Stomach (tissue), 9 donors: ENCODE data around the gene ARHGAP35. TPM values are rescaled to one million over a fixed set of nuclear protein-coding genes. Genes with fewer than 3 reads are reported as not detected.
A peak's percentile ranks its signal among the peaks of the same experiment; 100 is the strongest.

Experiments
- DNase-seq, 2 donors: peaks; one replicate each; pipeline versions ENCODE4 v3.0.0 to v3.0.0-alpha.2; 2013 to 2019
- H3K27ac ChIP-seq, 5 donors: fragments of 200-600 bp in 4 of 5; sonication (generic) in 4 of 5; one replicate each; pipeline ENCODE4 v1.5.1; 2013 to 2019; ENCODE audit warnings: mild to moderate bottlenecking in 1 of 5, moderate library complexity in 1 of 5
- H3K27me3 ChIP-seq, 3 donors: fragments of 200-600 bp; sonication (generic); one replicate each; pipeline ENCODE4 v1.5.1; 2017 to 2019; ENCODE audit warnings: mixed run types in 1 of 3
- H3K36me3 ChIP-seq, 4 donors: fragments of 200-600 bp; sonication (generic); 1 replicate in 3 of 4; 2 replicates in 1 of 4; pipeline ENCODE4 v1.5.1; 2016 to 2019
- H3K4me1 ChIP-seq, 4 donors: fragments of 200-600 bp; sonication (generic); one replicate each; pipeline ENCODE4 v1.5.1; 2016 to 2019
- H3K4me3 ChIP-seq, 4 donors: fragments of 200-600 bp; sonication (generic) in 3 of 4; one replicate each; pipeline ENCODE4 v1.5.1; 2016 to 2019; ENCODE audit warnings: mild to moderate bottlenecking in 1 of 4
- H3K9me3 ChIP-seq, 4 donors: fragments of 200-600 bp; sonication (generic); one replicate each; pipeline ENCODE4 v1.5.1; 2016 to 2019
- EP300 ChIP-seq: sonication (generic); formaldehyde crosslinking; IDR thresholded peaks from one replicate; pipeline ENCODE4 v1.6.1; 2017; ENCODE audit warnings: antibody characterized with exemption
- POLR2A ChIP-seq, 4 donors: fragments of 450-650 bp; IDR thresholded peaks; one replicate each; pipeline ENCODE4 v1.6.1; 2016; ENCODE audit warnings: antibody characterized with exemption in 4 of 4, control low read depth in 2 of 4, mild to moderate bottlenecking in 1 of 4, moderate library complexity in 1 of 4
- POLR2AphosphoS5 ChIP-seq, 3 donors: sonication (generic); formaldehyde crosslinking; IDR thresholded peaks; one replicate each; pipeline ENCODE4 v1.6.1; 2016; ENCODE audit warnings: antibody characterized with exemption in 3 of 3
- WGBS, 5 donors: extraction: QIAGEN DNeasy Blood & Tissue Kit in 3 of 5; methylation state at CpG; one replicate each; pipeline versions ENCODE4 v1.1.5 to v1.1.7; 2013 to 2018; 5-methylcytosine and 5-hydroxymethylcytosine counted together
- intact Hi-C: fragments of 100-400 bp; cut with DNase I; formaldehyde crosslinking; loops from one replicate; pipeline ENCODE4 v1.15.1; 2023; ENCODE audit warnings: low total_unique reads
- polyA plus RNA-seq, 3 donors: library from polyadenylated mRNA; stranded (reverse); fragments of 200-250 nt; gene quantifications; one replicate each; pipeline ENCODE4 v1.2.3, GENCODE V29; 2013
- total RNA-seq, 5 donors: library from RNA; depleted of rRNA; stranded (reverse); fragments of >200 nt; gene quantifications; one replicate each; pipeline versions ENCODE4 v1.1.0 to v1.2.3, GENCODE V29; 2014 to 2016
- TF ChIP-seq, protein P1 (sequence below), 7 experiments: fragments of 450-650 bp in 4 of 7; fragments of 200-600 bp in 3 of 7; sonication (generic) in 3 of 7; IDR thresholded peaks; one replicate each; pipeline ENCODE4 v1.5.1; 2016 to 2019; ENCODE audit warnings: antibody characterized with exemption in 7 of 7, control low read depth in 2 of 7, mild to moderate bottlenecking in 1 of 7
- donor health status: healthy with polysubstance abuse.
- donor health status: Bipolar disorder and iron deficiency.
- donor health status: healthy.

Gene ARHGAP35
- total and polyA plus RNA-seq, 8 donors: 5.6 to 200 (median 19.7) TPM

DNA sequence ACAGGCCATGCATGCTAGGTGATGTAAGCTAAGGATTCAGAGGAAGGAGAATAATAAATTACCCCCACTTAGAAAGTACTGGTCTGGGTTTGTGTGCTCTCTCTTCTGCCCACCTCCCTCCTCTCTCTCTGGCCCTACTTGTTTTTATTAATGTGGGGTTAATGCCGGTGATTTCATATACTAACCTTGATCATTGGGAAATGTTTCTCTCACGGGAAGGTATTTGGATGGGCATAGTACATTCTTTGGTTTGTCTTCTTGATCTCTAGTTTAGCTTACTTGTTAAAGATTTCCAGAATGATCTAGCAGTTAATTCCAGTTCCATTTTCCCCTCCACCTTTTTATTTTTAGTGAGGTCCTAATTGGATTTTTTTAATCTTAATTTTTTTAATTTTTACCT, 24.6 kb downstream of the ARHGAP35 start:
- Histone ChIP-seq H3K4me1 (peaks cover 0 to 32% (median 5%) of the 10 kb centered on the region in 4 donors), H3K9me3 (no peaks in the 10 kb centered on the region), H3K27ac (no peak overlapping the region), H3K4me3 (no peak overlapping the region), H3K27me3 (no peaks in the 10 kb centered on the region), H3K36me3 (no peaks in the 10 kb centered on the region)
- 74 to 90% (median 89%) methylated on average over 2 of the region's 2 CpGs for WGBS, 5 donors
- intact Hi-C loops: no loop called here
- TF ChIP-seq POLR2AphosphoS5 (IDR thresholded peaks at IDR 0.05) (no peak), POLR2A (IDR thresholded peaks at IDR 0.05) (no peak), EP300 (no peak)
- TF ChIP-seq, protein P1, sequence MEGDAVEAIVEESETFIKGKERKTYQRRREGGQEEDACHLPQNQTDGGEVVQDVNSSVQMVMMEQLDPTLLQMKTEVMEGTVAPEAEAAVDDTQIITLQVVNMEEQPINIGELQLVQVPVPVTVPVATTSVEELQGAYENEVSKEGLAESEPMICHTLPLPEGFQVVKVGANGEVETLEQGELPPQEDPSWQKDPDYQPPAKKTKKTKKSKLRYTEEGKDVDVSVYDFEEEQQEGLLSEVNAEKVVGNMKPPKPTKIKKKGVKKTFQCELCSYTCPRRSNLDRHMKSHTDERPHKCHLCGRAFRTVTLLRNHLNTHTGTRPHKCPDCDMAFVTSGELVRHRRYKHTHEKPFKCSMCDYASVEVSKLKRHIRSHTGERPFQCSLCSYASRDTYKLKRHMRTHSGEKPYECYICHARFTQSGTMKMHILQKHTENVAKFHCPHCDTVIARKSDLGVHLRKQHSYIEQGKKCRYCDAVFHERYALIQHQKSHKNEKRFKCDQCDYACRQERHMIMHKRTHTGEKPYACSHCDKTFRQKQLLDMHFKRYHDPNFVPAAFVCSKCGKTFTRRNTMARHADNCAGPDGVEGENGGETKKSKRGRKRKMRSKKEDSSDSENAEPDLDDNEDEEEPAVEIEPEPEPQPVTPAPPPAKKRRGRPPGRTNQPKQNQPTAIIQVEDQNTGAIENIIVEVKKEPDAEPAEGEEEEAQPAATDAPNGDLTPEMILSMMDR (IDR thresholded peaks at IDR 0.05): no peak
- DNase-seq: no peak

DNA sequence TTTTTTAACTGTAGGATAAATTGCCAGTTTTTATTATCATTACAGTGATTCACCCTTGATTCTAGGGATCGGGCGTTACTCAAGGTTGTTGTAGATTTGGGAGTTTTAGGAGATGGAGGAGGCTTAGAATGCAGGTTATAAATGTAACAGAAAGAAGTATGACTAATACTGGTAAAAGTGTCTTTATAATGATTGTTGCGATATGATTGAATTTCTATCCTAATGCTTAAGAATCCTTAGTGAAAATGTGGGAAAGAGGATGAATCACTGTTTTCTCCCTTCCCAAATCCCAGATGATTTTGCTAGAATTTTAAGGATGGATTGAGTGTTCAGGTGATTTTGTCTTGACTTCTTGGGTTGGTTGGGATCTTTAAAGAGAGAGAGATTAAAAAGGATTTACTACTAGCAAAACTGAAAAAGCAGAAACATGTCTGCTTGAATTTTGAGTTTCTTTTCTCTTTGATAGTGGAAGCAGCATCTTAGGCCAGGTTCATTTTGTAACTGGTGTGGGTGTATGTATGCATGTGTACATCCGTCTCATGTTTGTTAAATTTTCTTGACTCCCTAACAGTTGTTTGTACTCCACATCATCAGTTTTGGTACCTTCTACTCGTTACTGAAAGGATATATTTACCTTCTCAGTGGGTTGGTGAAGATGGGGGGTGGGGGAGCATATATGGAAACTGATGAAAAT, 25.9 kb downstream of the ARHGAP35 start:
- H3K27me3 ChIP-seq: no peaks in the 10 kb centered on the region
- no peak overlapping the region for H3K27ac ChIP-seq
- 81 to 93% (median 84%) methylated on average over 5 of the region's 5 CpGs for WGBS, 5 donors
- peaks cover 0 to 37% (median 11%) of the 10 kb centered on the region in 4 donors for H3K4me1 ChIP-seq
- TF ChIP-seq EP300 (no peak), POLR2AphosphoS5 (IDR thresholded peaks at IDR 0.05) (no peak), POLR2A (IDR thresholded peaks at IDR 0.05) (no peak)
- TF ChIP-seq, protein P1 (IDR thresholded peaks at IDR 0.05): no peak
- no peaks in the 10 kb centered on the region for H3K9me3 ChIP-seq
- DNase-seq: no peak
- no peaks in the 10 kb centered on the region for H3K36me3 ChIP-seq
- intact Hi-C loops: no loop called here
- H3K4me3 ChIP-seq: no peak overlapping the region

DNA sequence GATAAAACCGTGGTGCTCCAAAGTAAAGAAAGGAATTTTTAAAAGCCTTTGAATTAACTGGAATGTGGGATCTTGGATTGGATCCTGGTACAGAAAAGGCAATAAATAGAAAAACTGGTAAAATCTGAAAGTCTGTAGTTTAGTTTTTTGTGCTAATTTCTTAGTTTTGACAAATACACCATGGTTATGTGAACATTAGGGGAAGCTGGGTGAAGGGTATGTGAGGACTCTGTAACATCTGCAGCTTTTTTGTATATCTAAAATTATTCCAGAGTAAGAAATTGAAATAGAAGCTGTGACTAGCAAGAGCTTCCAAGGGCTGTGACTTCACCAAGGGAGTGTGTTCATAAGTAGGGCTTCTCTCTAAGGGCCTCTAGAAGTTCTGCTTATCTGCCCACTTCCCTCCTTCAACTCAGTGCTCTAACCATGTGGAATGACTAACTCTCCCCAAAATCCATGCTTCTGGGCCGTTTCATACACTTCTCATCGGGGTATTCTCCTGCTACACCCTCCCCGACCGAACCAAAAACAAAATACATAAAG, 26.5 kb downstream of the ARHGAP35 start:
- Histone ChIP-seq H3K9me3 (no peaks in the 10 kb centered on the region), H3K4me1 (peaks cover 0 to 31% (median 11%) of the 10 kb centered on the region in 4 donors), H3K27me3 (no peaks in the 10 kb centered on the region), H3K36me3 (no peaks in the 10 kb centered on the region), H3K4me3 (no peak overlapping the region), H3K27ac (no peak overlapping the region)
- WGBS, 5 donors: 95 to 98% (median 96%) methylated on average over 5 of the region's 5 CpGs
- TF ChIP-seq POLR2A (IDR thresholded peaks at IDR 0.05): no peak
- TF ChIP-seq, protein P1 (IDR thresholded peaks at IDR 0.05): no peak
- TF ChIP-seq POLR2AphosphoS5 (IDR thresholded peaks at IDR 0.05): no peak
- DNase-seq: no peak
- intact Hi-C loops: no loop called here

DNA sequence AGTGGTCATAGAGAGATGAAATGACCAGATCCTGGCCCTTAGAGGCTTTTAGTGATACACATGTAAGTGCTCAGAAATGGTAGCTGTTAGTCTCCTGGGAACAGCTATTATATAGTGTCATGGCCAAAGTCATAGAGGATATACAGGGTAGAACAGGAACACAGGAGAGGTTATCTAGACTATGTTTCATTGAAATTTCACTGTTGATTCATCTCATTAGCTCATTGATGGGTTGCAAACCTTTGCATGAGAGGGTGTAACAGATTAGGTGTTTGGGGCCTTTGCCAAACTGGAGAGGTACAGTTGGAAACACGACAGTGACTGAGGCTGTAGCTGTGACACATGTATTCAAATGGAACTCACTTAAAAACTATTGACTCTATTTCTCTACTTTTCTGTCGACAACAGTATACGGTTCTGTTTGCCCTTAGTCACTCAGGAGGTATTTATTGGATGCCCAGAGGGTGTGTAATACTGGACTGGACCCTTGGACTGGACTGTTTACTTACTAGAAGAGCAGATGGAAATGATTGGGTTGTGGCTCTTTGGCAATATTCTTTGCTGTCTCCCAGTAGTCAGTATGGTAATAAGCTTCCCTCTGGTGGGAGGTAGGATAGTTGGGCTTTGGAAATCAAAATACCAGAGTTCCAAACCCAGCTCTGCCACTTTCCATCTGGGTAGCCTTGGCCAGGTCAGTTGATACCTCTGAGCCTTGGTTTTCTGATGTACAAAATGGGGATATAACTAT, 29.8 kb downstream of the ARHGAP35 start:
- no peak for TF ChIP-seq EP300
- TF ChIP-seq POLR2A (IDR thresholded peaks at IDR 0.05): no peak
- TF ChIP-seq, protein P1 (IDR thresholded peaks at IDR 0.05): no peak
- peak in 1 of 3 donors; percentile 13 for TF ChIP-seq POLR2AphosphoS5 (IDR thresholded peaks at IDR 0.05)
- Histone ChIP-seq H3K4me3 (no peak overlapping the region), H3K27me3 (no peaks in the 10 kb centered on the region), H3K4me1 (peaks cover 0 to 37% (median 10%) of the 10 kb centered on the region in 4 donors), H3K27ac (peak overlapping the region in 1 of 5 donors; percentile 25), H3K9me3 (no peaks in the 10 kb centered on the region), H3K36me3 (no peaks in the 10 kb centered on the region)
- peak in 1 of 2 donors; percentile 56 for DNase-seq
- intact Hi-C loops: no loop called here
- 17 to 57% (median 28%) methylated on average over 3 of the region's 3 CpGs for WGBS, 5 donors
